CD4-positive, alpha-beta T cell treated with Interleukin-12 subunit alpha and Interleukin-12 subunit beta, for 1 hour (primary cell): Measurements from ENCODE around the gene CPA3.

Source experiments
- DNase-seq: peaks from one replicate; pipeline ENCODE4 v3.0.0-alpha.2; 2020

Gene CPA3

DNA sequence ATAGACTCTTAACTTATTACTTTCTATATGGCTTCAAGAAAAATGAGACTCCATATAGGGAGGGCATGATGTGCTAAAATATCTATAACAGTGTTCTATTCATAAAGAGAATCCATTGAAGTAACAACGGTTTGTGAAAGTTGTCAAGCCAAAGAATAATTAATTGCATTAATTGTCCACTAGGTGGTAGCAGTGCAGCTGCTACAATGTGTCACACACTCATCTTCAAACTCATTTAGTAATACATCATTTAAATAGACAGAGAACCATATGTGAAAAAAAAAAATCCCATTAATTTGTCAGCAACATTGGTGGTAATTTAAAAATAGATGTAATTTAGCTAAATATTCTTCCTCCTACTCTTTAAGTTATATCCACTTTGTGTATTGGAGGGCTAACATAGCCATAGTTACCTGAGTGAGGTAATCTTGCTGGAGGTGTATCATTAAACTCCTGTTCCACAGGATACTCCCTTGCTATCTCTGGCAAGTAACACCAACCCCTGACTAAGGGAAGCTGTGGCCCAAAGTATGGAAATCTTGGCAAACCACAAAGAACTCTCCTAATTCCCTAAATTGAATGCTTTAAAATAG lies 3.7 kb upstream of the CPA3 start:
- DNase-seq: peak; percentile 30

DNA sequence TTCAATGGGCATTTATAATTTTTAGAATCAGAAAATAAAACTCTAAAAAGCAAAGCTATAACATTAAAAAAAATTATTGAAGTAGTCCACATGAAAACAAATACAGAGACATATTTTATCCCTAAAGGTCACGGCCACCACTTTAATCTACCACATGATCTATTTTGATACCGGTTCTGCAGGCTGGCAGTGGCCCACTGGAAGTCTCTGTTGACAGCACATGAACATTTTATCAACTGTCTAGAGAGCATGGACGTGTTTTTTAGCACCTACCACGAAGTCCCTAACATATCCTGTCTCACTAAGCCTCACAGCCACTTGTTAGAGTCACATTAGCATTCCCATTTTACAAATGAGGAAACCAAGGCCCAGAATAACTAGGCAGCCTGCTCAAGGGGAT lies 1.8 kb upstream of the CPA3 start:
- DNase-seq: no peak

DNA sequence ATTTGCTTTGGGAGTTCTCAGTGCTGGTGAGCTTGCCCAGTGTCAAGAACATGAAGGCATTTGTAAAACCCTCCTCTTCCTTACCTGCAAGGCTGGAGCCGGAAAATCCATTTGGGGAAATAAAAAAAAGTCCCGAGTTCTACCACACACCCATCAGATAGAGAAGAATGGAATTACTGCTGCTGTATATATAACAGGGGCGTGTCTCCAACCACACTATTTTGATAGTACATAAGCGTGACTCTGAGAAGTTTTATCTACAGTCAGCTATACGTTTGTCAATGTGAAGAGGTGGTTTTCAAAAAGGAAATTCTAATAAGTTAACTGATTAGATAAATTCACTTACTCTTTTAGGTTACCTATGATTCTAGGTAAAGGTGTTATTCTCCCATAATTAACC lies 1.3 kb upstream of the CPA3 start:
- DNase-seq: no peak

GRCh38 chr3:148866261-148866660 lies 1.2 kb downstream of the CPA3 start:
- DNase-seq: no peak

- no peak for DNase-seq
These were observed 8.3 kb downstream of the CPA3 start for GRCh38 chr3:148873270-148873927.

DNA sequence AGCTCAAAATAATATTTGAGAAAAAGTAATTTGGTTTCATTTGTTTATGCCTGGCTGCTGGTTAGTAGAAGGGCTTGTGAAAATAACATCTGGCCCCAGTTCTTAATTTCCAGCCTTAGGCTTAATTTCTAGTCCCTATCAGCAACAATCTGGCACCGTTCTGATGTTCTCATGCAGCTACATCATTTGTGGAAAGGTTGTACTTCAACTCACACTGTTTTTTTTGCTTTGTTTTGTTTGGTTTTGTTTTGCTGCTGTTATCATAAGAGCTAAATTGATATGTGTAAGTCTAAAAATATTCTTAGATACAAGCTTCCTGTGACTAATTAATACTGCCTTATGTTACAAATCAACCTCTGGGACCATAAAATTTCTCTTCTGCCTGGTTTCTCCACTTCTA lies 8.9 kb downstream of the CPA3 start:
- no peak for DNase-seq

GRCh38 chr3:148878095-148878494 lies 13.0 kb downstream of the CPA3 start:
- no peak for DNase-seq

- no peak for DNase-seq
These were observed 14.2 kb downstream of the CPA3 start for GRCh38 chr3:148879256-148879655.

DNA sequence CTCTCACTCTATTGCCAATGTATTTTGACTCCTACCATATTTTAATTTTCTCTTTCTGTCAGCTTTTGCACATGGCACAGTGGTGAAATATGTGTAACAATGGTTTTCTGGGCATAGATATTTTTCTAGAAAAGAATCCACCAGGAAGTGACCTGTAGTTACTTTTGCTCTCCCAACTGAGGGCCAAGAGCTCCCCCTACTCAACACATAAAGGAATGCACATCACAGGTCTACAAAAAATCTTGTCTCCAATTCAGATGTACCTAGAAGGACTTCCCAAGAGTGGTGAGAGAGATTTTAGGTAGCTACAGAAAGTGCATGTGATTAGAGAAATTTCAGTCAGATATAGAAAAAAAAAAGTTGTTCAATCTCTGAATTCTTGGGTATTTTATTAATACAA lies 15.6 kb downstream of the CPA3 start:
- DNase-seq: no peak

DNA sequence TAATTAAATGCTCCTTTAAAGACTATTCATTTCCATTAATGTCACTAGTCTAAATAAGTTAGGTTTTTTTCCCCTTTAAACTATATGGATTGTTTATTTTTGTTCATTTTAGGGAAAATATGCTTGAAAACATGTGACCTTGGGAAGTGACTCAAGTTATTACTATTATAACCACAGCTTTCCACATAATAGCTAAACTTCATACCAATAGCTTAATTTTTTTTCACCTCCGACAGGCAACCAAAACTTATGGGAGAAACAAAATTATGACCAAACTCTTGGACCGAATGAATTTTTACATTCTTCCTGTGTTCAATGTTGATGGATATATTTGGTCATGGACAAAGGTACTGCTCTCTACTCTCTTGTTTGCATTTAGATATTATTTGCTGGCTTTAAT lies 16.2 kb downstream of the CPA3 start:
- DNase-seq: no peak

DNA sequence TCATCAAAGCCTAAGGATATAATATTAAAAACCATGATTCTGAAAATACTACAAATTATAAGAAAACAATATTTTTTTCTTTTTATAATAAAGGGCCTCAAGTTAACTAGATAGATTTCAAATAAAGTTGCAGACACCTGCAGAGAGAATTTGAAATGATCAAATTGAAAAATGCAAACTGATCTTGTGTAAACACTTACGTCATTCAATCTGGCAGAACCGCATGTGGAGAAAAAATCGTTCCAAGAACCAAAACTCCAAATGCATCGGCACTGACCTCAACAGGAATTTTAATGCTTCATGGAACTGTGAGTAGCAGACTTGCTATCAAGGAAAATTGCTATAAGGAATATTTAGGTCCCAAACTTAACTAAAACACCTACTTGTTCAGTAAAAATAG lies 17.2 kb downstream of the CPA3 start:
- DNase-seq: no peak

GRCh38 chr3:148883163-148883562 lies 18.1 kb downstream of the CPA3 start:
- DNase-seq: no peak

GRCh38 chr3:148884261-148884660 lies 19.2 kb downstream of the CPA3 start:
- DNase-seq: no peak

- no peak for DNase-seq
These were observed 24.7 kb downstream of the CPA3 start for GRCh38 chr3:148889828-148890227.

DNA sequence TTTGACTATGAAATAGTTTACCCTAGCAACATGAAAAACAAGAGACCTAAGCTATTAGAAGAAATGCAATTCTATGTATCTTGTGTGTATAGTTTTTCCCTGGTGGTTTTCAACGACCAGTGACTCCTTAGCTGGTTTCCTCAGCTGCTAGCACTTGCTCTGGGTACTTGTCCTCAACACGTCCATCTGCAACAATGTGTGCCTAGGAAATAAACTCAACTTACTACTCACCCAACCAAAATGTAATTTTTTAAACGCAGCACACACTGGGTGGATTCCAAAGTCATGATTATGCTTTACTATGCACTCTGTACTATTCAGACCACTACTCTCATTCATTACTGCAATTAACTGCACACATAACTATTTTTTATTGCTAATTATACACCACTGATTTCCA lies 31.0 kb downstream of the CPA3 start:
- no peak for DNase-seq

DNA sequence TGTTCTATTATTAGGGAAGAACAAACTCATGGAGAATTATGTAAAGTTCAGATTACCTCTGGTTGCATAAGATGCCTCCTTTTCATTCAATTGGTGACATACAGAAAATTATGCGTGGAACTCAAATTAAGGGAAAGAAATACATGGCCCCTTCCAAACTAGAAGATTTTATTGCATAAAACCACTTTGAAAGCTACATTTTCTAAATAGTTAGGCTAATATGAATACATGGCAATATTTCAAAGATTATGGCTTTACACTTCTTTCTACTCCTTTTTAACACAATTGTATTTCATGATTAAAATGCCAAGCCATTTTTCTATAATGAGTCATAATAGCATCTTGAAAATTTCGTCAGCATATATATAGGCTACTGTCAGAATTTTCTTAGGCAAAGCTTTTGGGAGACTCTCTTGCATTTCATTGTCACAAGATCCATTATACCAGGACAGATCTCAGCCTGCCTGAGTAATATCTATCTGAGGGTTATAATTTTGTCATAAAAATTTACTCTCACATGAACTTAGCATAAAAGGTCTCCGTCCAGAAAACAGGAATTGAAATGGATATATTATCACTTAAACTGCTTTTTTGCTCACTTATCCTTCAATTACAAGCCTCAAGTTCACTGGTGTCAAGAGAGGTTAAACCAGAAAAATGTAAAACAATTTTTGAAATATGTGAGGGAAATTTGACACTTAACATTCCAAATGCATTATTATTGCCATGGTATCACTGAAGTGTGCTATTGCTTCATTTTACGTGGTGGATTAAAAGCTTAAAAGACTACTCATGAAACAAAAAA lies 37.1 kb downstream of the CPA3 start:
- DNase-seq: no peak

GRCh38 chr3:148903022-148903442 lies 37.9 kb downstream of the CPA3 start:
- no peak for DNase-seq

- no peak for DNase-seq
These were observed 38.8 kb downstream of the CPA3 start for GRCh38 chr3:148903941-148904340.

GRCh38 chr3:148906667-148907066 lies 41.6 kb downstream of the CPA3 start:
- DNase-seq: no peak

- DNase-seq: no peak
These were observed 46.1 kb downstream of the CPA3 start for GRCh38 chr3:148911173-148911572.

- no peak for DNase-seq
These were observed 46.5 kb downstream of the CPA3 start for GRCh38 chr3:148911592-148911991.

DNA sequence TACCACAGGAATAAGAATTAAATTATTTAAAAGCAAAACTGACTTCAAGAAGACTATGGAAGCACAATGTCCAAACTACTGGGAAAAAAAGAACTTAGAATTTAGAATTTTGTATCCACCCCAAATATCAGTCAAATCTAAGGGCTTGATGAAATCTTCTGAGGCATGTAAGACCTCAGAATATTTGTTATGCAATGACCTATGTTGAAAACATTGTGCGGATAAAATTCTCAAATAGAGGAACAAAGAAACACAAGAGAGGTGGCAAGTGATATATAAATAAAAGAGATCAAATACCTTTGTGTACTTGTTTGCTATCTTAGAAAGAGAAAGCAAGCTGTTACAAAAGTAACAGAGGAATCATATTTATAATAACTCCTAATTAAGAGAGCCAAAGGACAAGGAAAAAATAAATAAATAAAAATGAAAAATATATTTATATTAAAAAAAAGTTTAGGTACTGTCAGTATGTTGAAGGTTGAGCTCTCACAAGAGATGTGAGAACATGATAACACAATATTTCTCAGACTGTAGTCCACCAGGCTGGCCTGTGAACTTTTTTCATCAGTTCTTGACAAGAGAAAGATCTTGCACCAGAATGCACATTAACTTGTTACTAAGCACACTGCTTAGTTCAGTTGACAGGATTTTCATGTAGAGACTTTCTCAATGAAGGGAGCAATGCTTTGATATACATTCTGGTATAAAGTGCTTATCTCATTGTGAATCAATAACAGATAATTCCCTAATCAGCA lies 50.0 kb downstream of the CPA3 start:
- no peak for DNase-seq

- no peak for DNase-seq
These were observed 51.0 kb downstream of the CPA3 start for GRCh38 chr3:148916132-148916531.

GRCh38 chr3:148922467-148922866 lies 57.4 kb downstream of the CPA3 start:
- DNase-seq: no peak
